OCI-LY1 (cell line): Measurements from ENCODE around the gene MYRF.

Source experiments
- CTCF ChIP-seq: fragments of 200-600 bp; sonication (generic), shearing (Covaris generic); IDR thresholded peaks from 2 replicates; pipeline ENCODE4 v1.5.1; 2017; ENCODE audit warnings: mild to moderate bottlenecking, antibody characterized with exemption, low read length, moderate library complexity, mixed read lengths
- EZH2 ChIP-seq: fragments of 200-600 bp; sonication (generic), shearing (Covaris generic); IDR thresholded peaks from 2 replicates; pipeline ENCODE4 v1.8.0; 2017; ENCODE audit warnings: borderline replicate concordance, mixed run types, mild to moderate bottlenecking, antibody characterized with exemption, low read length, moderate library complexity, mixed read lengths

DNA sequence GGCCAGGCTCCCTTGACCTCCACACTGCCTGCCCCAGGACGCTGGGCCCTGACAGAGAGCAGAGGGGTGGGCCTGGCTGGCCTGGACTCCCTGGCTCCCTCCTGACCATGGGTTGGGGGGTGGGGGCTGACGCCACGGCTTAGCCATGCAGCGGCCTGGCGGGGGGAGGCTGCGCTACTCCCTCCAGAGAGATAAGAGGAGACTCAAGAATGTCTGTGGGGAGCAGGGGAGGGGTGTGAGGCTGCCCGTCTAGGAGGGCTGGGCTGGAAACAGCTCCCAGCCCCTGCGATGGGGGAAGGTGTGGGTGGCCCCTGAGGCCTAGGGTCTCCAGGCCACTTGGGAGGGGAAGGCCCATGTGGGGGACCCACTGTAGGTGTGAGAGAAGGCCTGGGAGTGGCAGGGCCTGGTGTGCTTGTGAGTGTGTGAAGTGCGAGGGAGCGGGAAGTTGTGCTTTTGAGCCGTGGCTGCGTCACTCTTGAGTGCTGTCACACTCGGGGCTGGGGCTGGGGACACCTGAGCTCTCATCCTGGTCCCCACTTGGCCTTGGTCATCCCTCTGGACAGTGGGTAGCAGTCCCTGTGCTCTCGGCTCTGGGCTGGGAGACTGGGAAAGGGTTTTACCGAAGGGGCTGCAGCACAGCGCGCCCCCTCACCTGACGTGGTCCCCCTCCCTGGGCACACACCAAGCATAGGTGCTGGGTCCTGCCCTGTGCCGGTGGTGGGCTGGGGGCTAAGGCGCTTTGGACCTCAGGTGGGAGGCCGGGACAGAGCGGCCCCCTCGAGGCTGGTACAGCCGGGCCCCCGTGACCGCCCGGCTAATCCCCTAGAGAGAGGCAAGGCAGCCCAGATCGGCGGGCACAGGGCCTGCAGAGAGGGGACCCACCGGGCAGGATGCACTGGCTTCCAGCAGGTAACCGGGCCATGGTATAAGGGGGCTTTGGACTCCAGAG, 2.4 kb downstream of the MYRF start:
- no peak for TF ChIP-seq EZH2
- no peak for TF ChIP-seq CTCF
